Right lobe of liver (tissue), 6 donors: ENCODE measurements around the gene CERS3. TPM values are rescaled to one million over a fixed set of nuclear protein-coding genes. Genes with fewer than 3 reads are reported as not detected.
A peak's percentile ranks its signal among the peaks of the same experiment; 100 is the strongest.

Experiments used
- ATAC-seq, 4 donors: fragments of 200-7000 bp; cut with Tn5 transposase; one replicate each; pipeline ENCODE4 v1.9.1; 2020; ENCODE audit warnings: mild to moderate bottlenecking in 4 of 4, moderate library complexity in 4 of 4
- DNase-seq, 3 donors: peaks; one replicate each; pipeline ENCODE4 v3.0.0-alpha.2; 2020
- H3K27ac ChIP-seq, 3 donors: fragments of 200-600 bp; one replicate each; pipeline ENCODE4 v1.8.0; 2022
- H3K27me3 ChIP-seq, 2 donors: fragments of 200-600 bp; one replicate each; pipeline ENCODE4 v1.8.0; 2022
- H3K36me3 ChIP-seq, 4 donors: fragments of 200-600 bp; sonication (generic) in 1 of 4; one replicate each; pipeline versions ENCODE4 v1.5.1 to v1.8.0; 2017 to 2022; ENCODE audit warnings: control low read depth in 1 of 4
- H3K4me1 ChIP-seq, 4 donors: fragments of 200-600 bp; sonication (generic) in 1 of 4; one replicate each; pipeline versions ENCODE4 v1.5.1 to v1.8.0; 2017 to 2022; ENCODE audit warnings: control low read depth in 1 of 4
- H3K4me3 ChIP-seq, 3 donors: fragments of 200-600 bp; one replicate each; pipeline ENCODE4 v1.8.0; 2022
- H3K9me3 ChIP-seq, 4 donors: fragments of 200-600 bp; sonication (generic) in 1 of 4; one replicate each; pipeline versions ENCODE4 v1.5.1 to v1.8.0; 2017 to 2022; ENCODE audit warnings: control low read depth in 1 of 4
- POLR2A ChIP-seq: fragments of 450-650 bp; IDR thresholded peaks from one replicate; pipeline ENCODE4 v1.6.1; 2017; ENCODE audit warnings: antibody characterized with exemption, mild to moderate bottlenecking
- WGBS: methylation state at CpG from one replicate; pipeline ENCODE4 v1.1.6; 2018; ENCODE audit warnings: low coverage, low lambda C conversion rate; ENCODE audit not compliant: insufficient coverage; ENCODE audit errors: missing lambda C conversion rate; 5-methylcytosine and 5-hydroxymethylcytosine counted together
- intact Hi-C, 2 donors: fragments of 100-400 bp; cut with DNase I; formaldehyde crosslinking; loops; one replicate each; pipeline versions ENCODE4 v1.11.2 to v1.14.1; 2022
- total RNA-seq, 6 experiments: library from RNA; depleted of rRNA in 2 of 6; stranded (reverse); fragments of >200 nt in 2 of 6; fragmentation: NEBNext Ultra II Directional in 3 of 6; extraction: Animal tissue kit (Norgen Biotek cat#: 25700) in 3 of 6; gene quantifications; one replicate each; pipeline versions ENCODE4 v1.1.0 to v1.2.4, GENCODE V29; 2016 to 2023
- TF ChIP-seq, protein P1 (sequence below), 4 donors: fragments of 200-600 bp in 3 of 4; fragments of 450-650 bp in 1 of 4; IDR thresholded peaks; one replicate each; pipeline versions ENCODE4 v1.5.1 to v1.8.0; 2016 to 2022; ENCODE audit warnings: antibody characterized with exemption in 4 of 4, mild to moderate bottlenecking in 2 of 4
- donor health status: DM: no; HTN: yes; CAD: no.
- donor health status: DM: no; HTN: no; CAD: no.
- donor health status: DM: no; HTN: no; CAD: no.
- donor health status: DM: no; HTN: yes; CAD: no.
- donor health status: DM: no; HTN: yes; CAD: no.

The CERS3 gene
- total RNA-seq, 6 experiments from 2014 or later: not detected

DNA sequence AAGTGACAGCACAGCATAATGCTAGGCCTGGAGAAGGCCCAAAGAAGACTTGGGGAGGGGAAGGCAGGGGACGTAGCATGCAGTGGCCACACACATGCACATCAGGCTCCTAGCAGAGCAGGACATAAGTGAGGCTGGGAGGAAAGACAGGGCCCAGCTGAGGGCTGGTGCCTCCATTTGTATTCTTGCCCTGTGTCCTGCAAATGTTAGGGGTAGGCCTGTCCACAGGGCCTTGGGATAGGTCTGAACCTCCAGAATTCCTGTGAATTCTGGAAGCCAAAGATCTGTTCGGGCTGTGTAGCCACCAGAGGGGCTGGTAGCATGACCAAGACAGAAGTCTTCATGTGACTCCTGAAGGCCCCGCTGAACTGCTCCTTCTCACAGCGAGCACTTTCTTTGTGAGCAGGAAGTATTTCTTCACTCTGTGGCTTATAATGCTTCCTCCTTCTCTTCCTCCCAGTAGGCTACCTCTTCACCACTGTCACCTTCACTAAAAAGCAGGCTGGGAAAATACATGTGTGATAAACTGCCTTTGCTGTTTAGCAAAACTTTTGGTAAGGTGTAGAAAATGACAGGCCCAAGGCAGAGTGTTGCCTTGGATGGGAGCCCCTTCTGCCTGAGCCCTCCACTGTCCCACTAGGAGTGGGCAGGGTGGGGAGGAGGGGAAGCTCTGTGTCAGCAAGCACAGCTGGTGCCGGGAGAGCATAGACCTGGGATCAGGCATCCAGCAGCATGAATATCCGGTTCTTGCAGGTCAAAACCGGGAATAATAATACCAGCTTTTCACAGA is 8.4 kb downstream of the CERS3 start:
- TF ChIP-seq, protein P1, sequence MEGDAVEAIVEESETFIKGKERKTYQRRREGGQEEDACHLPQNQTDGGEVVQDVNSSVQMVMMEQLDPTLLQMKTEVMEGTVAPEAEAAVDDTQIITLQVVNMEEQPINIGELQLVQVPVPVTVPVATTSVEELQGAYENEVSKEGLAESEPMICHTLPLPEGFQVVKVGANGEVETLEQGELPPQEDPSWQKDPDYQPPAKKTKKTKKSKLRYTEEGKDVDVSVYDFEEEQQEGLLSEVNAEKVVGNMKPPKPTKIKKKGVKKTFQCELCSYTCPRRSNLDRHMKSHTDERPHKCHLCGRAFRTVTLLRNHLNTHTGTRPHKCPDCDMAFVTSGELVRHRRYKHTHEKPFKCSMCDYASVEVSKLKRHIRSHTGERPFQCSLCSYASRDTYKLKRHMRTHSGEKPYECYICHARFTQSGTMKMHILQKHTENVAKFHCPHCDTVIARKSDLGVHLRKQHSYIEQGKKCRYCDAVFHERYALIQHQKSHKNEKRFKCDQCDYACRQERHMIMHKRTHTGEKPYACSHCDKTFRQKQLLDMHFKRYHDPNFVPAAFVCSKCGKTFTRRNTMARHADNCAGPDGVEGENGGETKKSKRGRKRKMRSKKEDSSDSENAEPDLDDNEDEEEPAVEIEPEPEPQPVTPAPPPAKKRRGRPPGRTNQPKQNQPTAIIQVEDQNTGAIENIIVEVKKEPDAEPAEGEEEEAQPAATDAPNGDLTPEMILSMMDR (IDR thresholded peaks at IDR 0.05): no peak
- TF ChIP-seq POLR2A: no peak
- 60% methylated on average over 5 of the region's 7 CpGs for WGBS
- Histone ChIP-seq H3K36me3 (no peaks in the 10 kb centered on the region), H3K4me1 (peaks cover 0 to 30% (median 12%) of the 10 kb centered on the region in 4 donors), H3K4me3 (no peak overlapping the region), H3K27me3 (no peaks in the 10 kb centered on the region), H3K27ac (no peak overlapping the region), H3K9me3 (no peaks in the 10 kb centered on the region)
- intact Hi-C loops: no loop called here
- DNase-seq: no peak
- ATAC-seq: peak in 3 of 4 donors; percentile 8 to 22 (median 20)

DNA sequence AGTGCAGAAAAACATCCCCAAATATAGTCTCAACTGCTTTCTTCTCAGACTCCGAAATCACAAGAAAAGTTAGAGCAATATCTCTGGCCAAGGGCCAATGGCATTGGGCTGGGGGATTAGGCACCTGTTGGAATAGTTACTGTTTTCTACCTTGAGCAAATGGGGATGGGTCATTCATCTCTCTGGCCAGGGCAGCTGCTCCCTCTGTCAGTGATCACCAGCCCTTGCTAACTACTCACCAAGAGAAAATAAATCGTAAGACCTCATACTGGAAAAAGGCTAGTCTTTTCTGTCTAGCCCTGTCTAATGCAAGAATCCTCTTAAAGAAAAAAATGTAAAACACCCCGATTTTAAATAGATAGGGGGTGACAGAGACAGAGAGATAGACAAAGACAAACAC is 10.9 kb downstream of the CERS3 start:
- Histone ChIP-seq H3K27me3 (no peaks in the 10 kb centered on the region), H3K4me1 (peaks cover 0 to 25% (median 11%) of the 10 kb centered on the region in 4 donors), H3K27ac (peak overlapping the region in 2 of 3 donors; percentile 18 to 94), H3K4me3 (no peak overlapping the region), H3K9me3 (no peaks in the 10 kb centered on the region), H3K36me3 (no peaks in the 10 kb centered on the region)
- intact Hi-C loops: no loop called here
- DNase-seq (no peak), ATAC-seq (peak in 2 of 4 donors; percentile 3 to 6)
- TF ChIP-seq, protein P1 (IDR thresholded peaks at IDR 0.05): no peak
- no peak for TF ChIP-seq POLR2A
- 36% methylated on average over 3 of the region's 3 CpGs for WGBS

DNA sequence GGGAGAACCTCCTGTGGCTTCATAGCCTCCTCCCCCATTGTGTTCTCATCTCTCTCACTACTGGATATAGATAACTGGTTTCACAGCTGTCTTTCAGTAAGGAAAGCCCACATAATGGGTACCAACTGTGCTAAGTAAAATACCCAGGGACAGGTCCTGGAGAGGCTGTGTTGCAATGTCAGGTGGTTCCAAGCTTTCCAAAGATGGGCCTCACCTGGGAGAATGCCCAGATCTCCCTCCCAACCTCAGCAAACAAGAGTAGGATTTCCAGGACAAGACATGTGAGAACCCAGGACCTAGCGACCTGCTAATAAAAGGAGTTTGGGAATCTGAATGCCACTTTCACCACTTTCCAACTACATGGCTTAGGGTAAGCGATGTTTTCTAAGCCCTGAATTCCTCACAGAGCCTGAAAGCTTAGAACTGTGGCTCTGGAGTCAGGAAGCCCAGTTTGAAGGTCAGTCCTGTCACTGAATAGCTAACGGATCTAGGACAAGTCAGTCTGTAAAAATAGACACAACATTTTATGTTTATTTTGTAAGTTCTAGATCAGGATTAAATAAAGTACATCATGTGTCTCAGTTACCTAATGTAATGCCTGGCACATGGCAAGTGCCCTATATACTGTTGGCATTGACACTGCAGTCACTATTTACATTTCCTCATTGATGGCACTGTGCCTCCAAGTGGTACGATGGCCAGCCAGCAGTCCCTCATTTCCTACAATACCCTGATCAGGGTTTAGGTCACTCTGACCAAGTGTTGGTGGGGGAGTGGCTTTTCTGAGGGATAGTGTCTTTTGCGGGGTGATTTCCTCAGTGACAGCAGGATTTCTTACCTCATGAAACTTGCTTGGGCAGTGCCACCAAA is 11.9 kb downstream of the CERS3 start:
- peak; percentile 44 to 84 (median 70) for DNase-seq
- WGBS: 25% methylated on average over 2 of the region's 5 CpGs

DNA sequence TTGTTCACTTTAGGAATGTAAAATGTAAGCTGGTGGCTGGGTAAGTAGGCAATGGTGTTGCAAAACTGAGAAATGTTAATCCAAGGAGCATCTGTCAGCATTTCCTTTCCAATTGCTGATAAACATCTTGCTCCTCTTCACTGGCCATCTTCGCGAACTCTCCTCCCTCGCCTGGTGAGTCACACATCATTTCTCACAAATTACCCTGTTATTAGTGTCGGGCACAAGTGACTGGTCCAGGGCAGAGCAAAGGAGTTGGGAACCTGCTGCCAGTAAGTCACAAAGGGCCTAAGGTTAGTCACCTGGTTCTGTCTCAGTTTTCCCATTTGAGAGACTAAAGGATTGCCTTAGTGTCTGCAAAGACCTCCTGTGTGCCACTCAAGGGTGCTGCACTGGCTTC is 13.0 kb downstream of the CERS3 start:
- intact Hi-C loops: no loop called here
- Histone ChIP-seq H3K9me3 (no peaks in the 10 kb centered on the region), H3K4me3 (no peak overlapping the region), H3K27me3 (no peaks in the 10 kb centered on the region), H3K36me3 (no peaks in the 10 kb centered on the region), H3K27ac (no peak overlapping the region), H3K4me1 (peaks cover 0 to 25% (median 11%) of the 10 kb centered on the region in 4 donors)
- 74% methylated on average over 4 of the region's 4 CpGs for WGBS
- ATAC-seq (no peak), DNase-seq (no peak)
- TF ChIP-seq POLR2A: no peak
- TF ChIP-seq, protein P1 (IDR thresholded peaks at IDR 0.05): no peak

More for the DNA sequence above, 11.9 kb downstream of the CERS3 start:
- no peak overlapping the region for H3K4me3 ChIP-seq
- peak; percentile 11 for TF ChIP-seq POLR2A
- TF ChIP-seq, protein P1 (IDR thresholded peaks at IDR 0.05): no peak
- H3K27ac ChIP-seq: peak overlapping the region; percentile 49 to 94 (median 83)
- H3K36me3 ChIP-seq: no peaks in the 10 kb centered on the region
- ATAC-seq: peak; percentile 78 to 82 (median 81)
- no peaks in the 10 kb centered on the region for H3K9me3 ChIP-seq
- intact Hi-C loops: no loop called here
- H3K27me3 ChIP-seq: no peaks in the 10 kb centered on the region
- H3K4me1 ChIP-seq: peaks cover 0 to 25% (median 11%) of the 10 kb centered on the region in 4 donors
